K562 (cell line): Measurements from ENCODE around the gene WNK1. TPM values are rescaled to one million over a fixed set of nuclear protein-coding genes. Genes with fewer than 3 reads are reported as not detected.
A peak's percentile ranks its signal among the peaks of the same experiment; 100 is the strongest.

ENCODE experiments used
- ATAC-seq: fragments of 200-7000 bp; cut with Tn5 transposase; 3 replicates; pipeline ENCODE4 v1.9.1; 2020; ENCODE audit warnings: moderate library complexity
- BruUV-seq: library from RNA; stranded (reverse); fragments of 400-500 nt; replicated peaks from 2 replicates; lab custom pipeline; 2021; lab: Mats Ljungman, UMichigan
- CTCF ChIA-PET: fragments of 300-600 bp; formaldehyde crosslinking; extraction: SDS; loops from one replicate; lab custom pipeline; 2021; ENCODE audit warnings: low intra/inter-chr PET ratio; lab: Yijun Ruan, JAX
- POLR2A ChIA-PET: fragments of 300-600, 350-650 bp; sonication (Branson Sonifier 250); formaldehyde crosslinking; extraction: SDS; loops from one replicate; lab custom pipeline; 2021; ENCODE audit warnings: antibody characterized with exemption, inconsistent platforms; lab: Yijun Ruan, JAX
- DNase-seq, 4 experiments: peaks; one replicate each; pipeline versions ENCODE4 v3.0.0 to v3.0.0-alpha.2; 2011 to 2018; ENCODE audit warnings: low spot score in 3 of 4, mixed read lengths in 3 of 4; ENCODE audit errors: extremely low read depth in 1 of 4
- FAIRE-seq: peaks from 2 replicates; lab custom pipeline; 2011; peaks lifted over from hg19 to GRCh38; lab: Jason Lieb, UNC
- H2AFZ ChIP-seq: 2 replicates; pipeline ENCODE4 v1.6.0; 2011; ENCODE audit warnings: low read depth, low read length, control low read depth, inconsistent platforms
- H3K27ac ChIP-seq: fragments of 200-600 bp; 3 replicates; pipeline ENCODE4 v1.8.0; 2011; ENCODE audit warnings: low read depth, mild to moderate bottlenecking, control low read depth, inconsistent platforms, low read length, moderate library complexity, mixed read lengths; ENCODE audit errors: extremely low read depth
- H3K27me3 ChIP-seq, 2 experiments: fragments of 300-600 bp in 1 of 2; 2 replicates in 1 of 2; 3 replicates in 1 of 2; pipeline versions ENCODE4 v1.6.0 to v1.8.0; 2011; ENCODE audit warnings: inconsistent platforms in 2 of 2, low read length in 2 of 2, mild to moderate bottlenecking in 1 of 2, mixed read lengths in 1 of 2, moderate library complexity in 1 of 2; ENCODE audit not compliant: control insufficient read depth in 2 of 2, insufficient read depth in 2 of 2
- H3K36me3 ChIP-seq: fragments of 300-600 bp; 3 replicates; pipeline ENCODE4 v1.8.0; 2011; ENCODE audit warnings: mild to moderate bottlenecking, low read length, inconsistent platforms; ENCODE audit not compliant: control insufficient read depth, insufficient read depth
- H3K4me1 ChIP-seq, 2 experiments: fragments of 200-600 bp in 1 of 2; replicated peaks in 1 of 2; 2 replicates in 1 of 2; 3 replicates in 1 of 2; pipeline versions ENCODE4 v1.5.1 to v1.8.0; 2011; ENCODE audit warnings: inconsistent platforms in 2 of 2, low read length in 2 of 2, mild to moderate bottlenecking in 1 of 2, mixed read lengths in 1 of 2, moderate library complexity in 1 of 2; ENCODE audit not compliant: control insufficient read depth in 2 of 2, insufficient read depth in 2 of 2
- H3K4me2 ChIP-seq: 2 replicates; pipeline ENCODE4 v1.6.1; 2011; ENCODE audit warnings: low read length, control low read depth, inconsistent platforms, mixed read lengths; ENCODE audit not compliant: insufficient read depth
- H3K4me3 ChIP-seq: fragments of 200-600 bp; sonication (generic), shearing (Covaris generic); 2 replicates; pipeline ENCODE4 v1.5.1; 2016; ENCODE audit warnings: control low read depth, inconsistent platforms
- H3K79me2 ChIP-seq: fragments of 200-600 bp; 3 replicates; pipeline ENCODE4 v1.8.0; 2011; ENCODE audit warnings: low read length, inconsistent platforms; ENCODE audit not compliant: control insufficient read depth, insufficient read depth
- H3K9ac ChIP-seq, 2 experiments: 2 replicates each; pipeline versions ENCODE4 v1.6.0 to v1.6.1; 2011; ENCODE audit warnings: low read depth in 2 of 2, low read length in 2 of 2, control low read depth in 1 of 2, inconsistent platforms in 1 of 2, mild to moderate bottlenecking in 1 of 2, mixed read lengths in 1 of 2; ENCODE audit not compliant: insufficient read depth in 1 of 2
- H3K9me1 ChIP-seq: one replicate; pipeline ENCODE4 v1.6.0; 2011; ENCODE audit warnings: inconsistent platforms, mild to moderate bottlenecking, low read length, moderate library complexity; ENCODE audit not compliant: control insufficient read depth, insufficient read depth
- H3K9me3 ChIP-seq: replicated peaks from 2 replicates; pipeline ENCODE4 v1.5.1; 2011; ENCODE audit warnings: low read depth, low read length, inconsistent platforms; ENCODE audit not compliant: control insufficient read depth, insufficient read depth
- H4K20me1 ChIP-seq: replicated peaks from 2 replicates; pipeline ENCODE4 v1.6.1; 2011; ENCODE audit warnings: low read length, inconsistent platforms, mixed read lengths; ENCODE audit not compliant: control insufficient read depth, insufficient read depth
- CSDE1 ChIP-seq, 2 experiments: fragments of 450-650 bp; IDR thresholded peaks; 2 replicates each; pipeline ENCODE4 v1.6.1; 2016; ENCODE audit warnings: mild to moderate bottlenecking in 1 of 2
- E2F4 ChIP-seq: sonication (generic); formaldehyde crosslinking; IDR thresholded peaks from 2 replicates; pipeline ENCODE4 v1.8.0; 2022; ENCODE audit warnings: mild to moderate bottlenecking, low read depth, missing genetic modification reagents
- E4F1 ChIP-seq: fragments of 250-450 bp; sonication (Bioruptor Pico); IDR thresholded peaks from 2 replicates; pipeline ENCODE4 v1.5.0; 2021; ENCODE audit warnings: mild to moderate bottlenecking, borderline replicate concordance
- EWSR1 ChIP-seq: fragments of 450-650 bp; IDR thresholded peaks from 2 replicates; pipeline ENCODE4 v1.6.1; 2018; ENCODE audit warnings: borderline replicate concordance, mild to moderate bottlenecking, low read depth, moderate library complexity; ENCODE audit not compliant: partially characterized antibody
- HIVEP1 ChIP-seq: fragments of 250-450 bp; sonication (Bioruptor Pico); IDR thresholded peaks from 2 replicates; pipeline ENCODE4 v1.4.0; 2020; ENCODE audit warnings: mild to moderate bottlenecking
- IFI16 ChIP-seq: fragments of 250-450 bp; sonication (Bioruptor Pico); IDR thresholded peaks from 2 replicates; pipeline ENCODE4 v2.1.2; 2022; ENCODE audit warnings: mild to moderate bottlenecking, inconsistent platforms
- MIER1 ChIP-seq: fragments of 450-650 bp; IDR thresholded peaks from 2 replicates; pipeline ENCODE4 v1.6.1; 2016; ENCODE audit warnings: antibody characterized with exemption, mild to moderate bottlenecking, low read depth
- PML ChIP-seq: IDR thresholded peaks from 2 replicates; pipeline ENCODE4 v1.6.1; 2012; ENCODE audit warnings: low read length, inconsistent platforms
- POLR2A ChIP-seq: fragments of 450-650 bp; conservative IDR thresholded peaks from 2 replicates; pipeline ENCODE4 v1.6.1; 2016
- RHOXF2B ChIP-seq: fragments of 250-450 bp; sonication (Bioruptor Pico); conservative IDR thresholded peaks from 2 replicates; pipeline ENCODE4 v1.5.1; 2021
- SIX5 ChIP-seq, 2 experiments: IDR thresholded peaks; 2 replicates each; pipeline ENCODE4 v1.6.1; 2011; ENCODE audit warnings: low read length in 2 of 2, borderline replicate concordance in 1 of 2, low read depth in 1 of 2, mild to moderate bottlenecking in 1 of 2, moderate library complexity in 1 of 2; ENCODE audit not compliant: insufficient read depth in 1 of 2
- TRIM28 ChIP-seq: fragments of 450-650 bp; IDR thresholded peaks from 2 replicates; pipeline ENCODE4 v1.6.1; 2017
- YY1 ChIP-seq, 3 experiments: IDR thresholded peaks; 2 replicates each; pipeline ENCODE4 v1.6.1; 2011; ENCODE audit warnings: low read length in 2 of 3, mild to moderate bottlenecking in 2 of 3, moderate library complexity in 2 of 3, borderline replicate concordance in 1 of 3, control low read depth in 1 of 3, low read depth in 1 of 3; ENCODE audit not compliant: insufficient read depth in 3 of 3, insufficient replicate concordance in 2 of 3, control insufficient read depth in 1 of 3, insufficient read length in 1 of 3; ENCODE audit errors: extremely low read depth in 1 of 3
- ZFP91 ChIP-seq: sonication (generic); formaldehyde crosslinking; IDR thresholded peaks from 2 replicates; pipeline ENCODE4 v1.8.0; 2022; ENCODE audit warnings: mild to moderate bottlenecking, missing genetic modification reagents
- ZNF133 ChIP-seq: fragments of 250-450 bp; sonication (Bioruptor Pico); IDR thresholded peaks from 2 replicates; pipeline ENCODE4 v1.4.0; 2020; ENCODE audit warnings: mild to moderate bottlenecking
- ZNF280B ChIP-seq: fragments of 250-450 bp; sonication (Bioruptor Pico); IDR thresholded peaks from 2 replicates; pipeline ENCODE4 v1.5.1; 2021; ENCODE audit warnings: mild to moderate bottlenecking
- WGBS: fragments of 100-300 bp; shearing (Covaris generic); methylation state at CpG from one replicate; pipeline ENCODE4 v1.1.6; 2016; ENCODE audit warnings: low coverage, mixed read lengths; ENCODE audit not compliant: insufficient coverage; ENCODE audit errors: missing lambda C conversion rate; 5-methylcytosine and 5-hydroxymethylcytosine counted together
- in situ Hi-C: fragments of 300-500 bp; cut with MboI; formaldehyde crosslinking; loops from 4 replicates; pipeline ENCODE4 v1.15.0; 2018; ENCODE audit warnings: inconsistent platforms, mixed read lengths
- intact Hi-C: fragments of 100-400 bp; cut with micrococcal nuclease; formaldehyde crosslinking; loops from 2 replicates; pipeline ENCODE4 v1.14.2; 2022
- polyA plus RNA-seq, 8 experiments: library from polyadenylated mRNA; depleted of rRNA in 4 of 8; stranded (reverse) in 5 of 8; unstranded in 3 of 8; fragments of >200 nt; fragmentation: Nextera tagmentation in 2 of 8; fragmentation: Illumina TruSeq in 1 of 8; extraction: Ambion mirVana in 2 of 8; extraction: Trizol in 1 of 8; gene quantifications; 2 replicates each; pipeline versions ENCODE4 v1.2.1 to v1.2.3, GENCODE V29; 2011 to 2014; ENCODE audit warnings: inconsistent platforms in 1 of 8, missing spikeins in 1 of 8
- total RNA-seq, 7 experiments: library from RNA; depleted of rRNA in 6 of 7; stranded (reverse); fragments of >200 nt in 6 of 7; fragmentation: Illumina TruSeq in 2 of 7; extraction: Trizol in 2 of 7; gene quantifications; 2 replicates each; pipeline versions ENCODE4 v1.2.1 to v1.2.3, GENCODE V29; 2011 to 2021; ENCODE audit warnings: low replicate concordance in 1 of 7

WNK1 gene
- total and polyA plus RNA-seq, 9 of the 15 experiments (the other 6 are each of a cell fraction or from before 2014, with no cell fraction given): 4.3 to 73.9 (median 31.0) TPM

GRCh38 chr12:709455-710020 is 42.8 kb upstream of the WNK1 start:
- H3K27me3 ChIP-seq: no peaks in the 10 kb centered on the region
- no peaks in the 10 kb centered on the region for H3K36me3 ChIP-seq
- H3K4me3 ChIP-seq: no peak overlapping the region
- FAIRE-seq: no peak
- H2AFZ ChIP-seq: peak overlapping the region; percentile 59; the same call in 1 of the 2 replicates
- TF ChIP-seq ZFP91 (no peak), E4F1 (no peak), TRIM28 (no peak), ZNF280B (CRISPR knock-in tag) (no peak), RHOXF2B (CRISPR knock-in tag) (no peak), MIER1 (no peak), EWSR1 (no peak), YY1 (IDR thresholded peaks at IDR 0.05; ENCODE audit: borderline replicate concordance in 1 of 3, control insufficient read depth in 1 of 3, extremely low read depth in 1 of 3, insufficient read depth in 3 of 3, insufficient read length in 1 of 3, insufficient replicate concordance in 2 of 3, low read depth in 1 of 3, low read length in 2 of 3) (no peak), HIVEP1 (no peak), IFI16 (CRISPR knock-in tag) (no peak), SIX5 (IDR thresholded peaks at IDR 0.05; ENCODE audit: borderline replicate concordance in 1 of 2, insufficient read depth in 1 of 2, low read depth in 1 of 2, low read length in 2 of 2) (no peak), CSDE1 (IDR thresholded peaks at IDR 0.05) (no peak), ZNF133 (CRISPR knock-in tag) (no peak), E2F4 (CRISPR knock-in tag) (no peak), POLR2A (no peak), PML (no peak)
- in situ Hi-C loops: no loop called here
- H3K9me1 ChIP-seq: no peaks in the 10 kb centered on the region
- no peak overlapping the region for H3K9ac ChIP-seq
- ATAC-seq: no peak
- no peaks in the 10 kb centered on the region for H3K9me3 ChIP-seq
- BruUV-seq: no TSS peak
- CTCF ChIA-PET: no interaction called here
- H4K20me1 ChIP-seq: no peaks in the 10 kb centered on the region
- POLR2A ChIA-PET: no interaction called here
- no peak overlapping the region for H3K4me2 ChIP-seq
- intact Hi-C loops: no loop called here
- 38% methylated on average over 7 of the region's 7 CpGs for WGBS
- no peak overlapping the region for H3K27ac ChIP-seq
- peaks cover 0 to 7% of the 10 kb centered on the region in 2 experiments; a peak in 3 of 5 replicates for H3K4me1 ChIP-seq
- DNase-seq: no peak
- no peaks in the 10 kb centered on the region for H3K79me2 ChIP-seq
